Thyroid gland (tissue), 4 donors: ENCODE data around the gene KRTAP5-2. TPM values are rescaled to one million over a fixed set of nuclear protein-coding genes. Genes with fewer than 3 reads are reported as not detected.
A peak's percentile ranks its signal among the peaks of the same experiment; 100 is the strongest.

Experiments used
- DNase-seq, 2 donors: peaks; one replicate each; pipeline ENCODE4 v3.0.0-alpha.2; 2019
- H3K27ac ChIP-seq, 3 donors: fragments of 200-600 bp; sonication (generic); 1 replicate in 2 of 3; 2 replicates in 1 of 3; pipeline ENCODE4 v1.5.1; 2016 to 2019; ENCODE audit warnings: mild to moderate bottlenecking in 1 of 3, moderate library complexity in 1 of 3
- H3K27me3 ChIP-seq: fragments of 200-600 bp; sonication (generic); one replicate; pipeline ENCODE4 v1.5.1; 2019
- H3K36me3 ChIP-seq, 2 donors: fragments of 200-600 bp; sonication (generic); one replicate each; pipeline ENCODE4 v1.5.1; 2016 to 2019
- H3K4me1 ChIP-seq, 2 donors: fragments of 200-600 bp; sonication (generic); one replicate each; pipeline ENCODE4 v1.5.1; 2017 to 2019
- H3K4me3 ChIP-seq, 3 donors: fragments of 200-600 bp; sonication (generic); replicated peaks in 1 of 3; 1 replicate in 2 of 3; 2 replicates in 1 of 3; pipeline ENCODE4 v1.5.1; 2016; ENCODE audit warnings: mild to moderate bottlenecking in 1 of 3
- H3K9me3 ChIP-seq: fragments of 200-600 bp; sonication (generic); one replicate; pipeline ENCODE4 v1.5.1; 2017
- POLR2A ChIP-seq, 2 donors: fragments of 450-650 bp; IDR thresholded peaks; one replicate each; pipeline ENCODE4 v1.6.1; 2017; ENCODE audit warnings: antibody characterized with exemption in 2 of 2, mild to moderate bottlenecking in 2 of 2, moderate library complexity in 1 of 2
- WGBS, 2 donors: methylation state at CpG; one replicate each; pipeline ENCODE4 v1.1.5; 2017; 5-methylcytosine and 5-hydroxymethylcytosine counted together
- intact Hi-C: fragments of 100-400 bp; cut with DNase I; formaldehyde crosslinking; loops from one replicate; pipeline ENCODE4 v1.15.1; 2023
- total RNA-seq, 4 donors: library from RNA; depleted of rRNA; stranded (reverse); fragments of >200 nt; gene quantifications; one replicate each; pipeline ENCODE4 v1.2.3, GENCODE V29; 2016
- TF ChIP-seq, protein P1 (sequence below), 6 experiments: fragments of 200-600 bp in 3 of 6; fragments of 450-650 bp in 3 of 6; sonication (generic) in 3 of 6; IDR thresholded peaks; one replicate each; pipeline ENCODE4 v1.5.1; 2016 to 2019; ENCODE audit warnings: antibody characterized with exemption in 6 of 6, mild to moderate bottlenecking in 2 of 6, inconsistent platforms in 1 of 6, moderate library complexity in 1 of 6

Gene KRTAP5-2
- total RNA-seq, 4 donors from 2014 or later = not detected

DNA sequence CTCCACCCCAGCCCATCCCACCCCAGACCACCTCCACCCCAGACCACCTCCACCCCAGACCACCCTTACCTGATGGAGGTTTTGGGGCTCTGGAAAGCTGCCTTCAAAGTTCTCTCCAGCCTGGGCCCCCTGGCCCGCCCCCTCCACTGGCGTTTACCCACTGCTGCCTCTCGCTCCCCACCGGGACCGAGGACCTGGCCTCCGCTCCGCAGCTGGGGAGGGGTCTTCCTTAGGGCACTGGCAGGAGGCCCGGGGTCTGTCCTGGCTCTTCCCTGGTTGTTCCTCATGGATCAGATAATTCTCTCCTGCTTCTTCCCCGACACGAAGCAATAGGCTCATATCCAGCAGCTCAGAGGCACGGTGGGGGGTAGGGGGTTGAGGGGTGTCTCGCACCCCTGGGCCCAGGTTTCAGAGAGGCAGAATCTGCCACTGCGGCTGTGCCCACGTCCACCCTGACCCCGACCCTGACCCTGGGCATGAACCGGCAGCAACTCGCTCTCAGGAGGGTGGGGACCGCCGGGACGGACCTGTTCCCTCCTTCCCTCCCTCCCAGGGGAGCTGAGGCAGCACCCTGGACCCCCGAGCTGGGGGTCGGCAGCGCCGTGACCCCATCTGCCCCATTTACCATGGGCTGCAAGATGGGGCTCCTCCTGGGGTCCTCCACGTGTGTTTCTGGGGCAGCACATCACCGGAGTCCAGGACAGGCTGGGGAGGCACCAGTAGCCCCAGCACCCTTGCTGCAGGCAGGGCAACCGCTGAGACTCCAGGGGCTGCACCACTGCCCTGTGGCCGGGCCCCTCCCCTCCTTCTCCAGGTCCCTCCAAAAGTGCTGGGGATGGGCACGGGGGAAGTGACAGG lies 44.4 kb upstream of the KRTAP5-2 start:
- WGBS, 2 donors = 78 to 85% methylated on average over 15 to 21 of the region's 29 CpGs
- no peaks in the 10 kb centered on the region for H3K36me3 ChIP-seq
- DNase-seq = no peak
- no peak overlapping the region for H3K4me3 ChIP-seq
- no peaks in the 10 kb centered on the region for H3K27me3 ChIP-seq
- no peaks in the 10 kb centered on the region for H3K4me1 ChIP-seq
- TF ChIP-seq POLR2A (IDR thresholded peaks at IDR 0.05) = no peak
- TF ChIP-seq, protein P1, sequence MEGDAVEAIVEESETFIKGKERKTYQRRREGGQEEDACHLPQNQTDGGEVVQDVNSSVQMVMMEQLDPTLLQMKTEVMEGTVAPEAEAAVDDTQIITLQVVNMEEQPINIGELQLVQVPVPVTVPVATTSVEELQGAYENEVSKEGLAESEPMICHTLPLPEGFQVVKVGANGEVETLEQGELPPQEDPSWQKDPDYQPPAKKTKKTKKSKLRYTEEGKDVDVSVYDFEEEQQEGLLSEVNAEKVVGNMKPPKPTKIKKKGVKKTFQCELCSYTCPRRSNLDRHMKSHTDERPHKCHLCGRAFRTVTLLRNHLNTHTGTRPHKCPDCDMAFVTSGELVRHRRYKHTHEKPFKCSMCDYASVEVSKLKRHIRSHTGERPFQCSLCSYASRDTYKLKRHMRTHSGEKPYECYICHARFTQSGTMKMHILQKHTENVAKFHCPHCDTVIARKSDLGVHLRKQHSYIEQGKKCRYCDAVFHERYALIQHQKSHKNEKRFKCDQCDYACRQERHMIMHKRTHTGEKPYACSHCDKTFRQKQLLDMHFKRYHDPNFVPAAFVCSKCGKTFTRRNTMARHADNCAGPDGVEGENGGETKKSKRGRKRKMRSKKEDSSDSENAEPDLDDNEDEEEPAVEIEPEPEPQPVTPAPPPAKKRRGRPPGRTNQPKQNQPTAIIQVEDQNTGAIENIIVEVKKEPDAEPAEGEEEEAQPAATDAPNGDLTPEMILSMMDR (IDR thresholded peaks at IDR 0.05) = no peak
- intact Hi-C loops = no loop called here
- H3K27ac ChIP-seq = no peak overlapping the region
- H3K9me3 ChIP-seq = no peaks in the 10 kb centered on the region

DNA sequence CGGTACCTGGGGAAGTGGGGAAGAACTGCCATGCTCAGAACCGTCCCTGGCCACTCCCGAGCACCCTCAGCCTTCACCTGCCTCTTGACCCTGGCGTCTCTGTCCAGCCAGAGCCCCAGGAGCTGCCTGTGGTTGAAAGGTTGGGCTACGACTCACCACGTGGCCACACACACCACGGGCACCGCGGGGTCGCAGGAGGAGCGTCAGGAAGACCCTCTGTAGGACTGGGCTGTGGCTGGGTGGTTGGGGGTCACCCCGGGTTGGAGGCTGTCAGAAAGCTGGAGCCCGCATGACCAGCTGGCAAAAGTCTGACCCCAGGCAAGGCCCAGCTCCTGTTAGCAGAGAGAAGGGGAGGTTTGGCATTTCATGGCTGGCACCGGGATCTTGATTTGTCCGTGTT lies 43.0 kb upstream of the KRTAP5-2 start:
- intact Hi-C loops = no loop called here
- H3K4me3 ChIP-seq = no peak overlapping the region
- no peak for DNase-seq
- H3K36me3 ChIP-seq = no peaks in the 10 kb centered on the region
- WGBS, 2 donors = 88% methylated on average over 8 to 15 of the region's 15 CpGs
- no peaks in the 10 kb centered on the region for H3K4me1 ChIP-seq
- H3K27me3 ChIP-seq = no peaks in the 10 kb centered on the region
- no peak overlapping the region for H3K27ac ChIP-seq
- no peaks in the 10 kb centered on the region for H3K9me3 ChIP-seq
- TF ChIP-seq, protein P1 (IDR thresholded peaks at IDR 0.05) = no peak
- TF ChIP-seq POLR2A (IDR thresholded peaks at IDR 0.05) = no peak

DNA sequence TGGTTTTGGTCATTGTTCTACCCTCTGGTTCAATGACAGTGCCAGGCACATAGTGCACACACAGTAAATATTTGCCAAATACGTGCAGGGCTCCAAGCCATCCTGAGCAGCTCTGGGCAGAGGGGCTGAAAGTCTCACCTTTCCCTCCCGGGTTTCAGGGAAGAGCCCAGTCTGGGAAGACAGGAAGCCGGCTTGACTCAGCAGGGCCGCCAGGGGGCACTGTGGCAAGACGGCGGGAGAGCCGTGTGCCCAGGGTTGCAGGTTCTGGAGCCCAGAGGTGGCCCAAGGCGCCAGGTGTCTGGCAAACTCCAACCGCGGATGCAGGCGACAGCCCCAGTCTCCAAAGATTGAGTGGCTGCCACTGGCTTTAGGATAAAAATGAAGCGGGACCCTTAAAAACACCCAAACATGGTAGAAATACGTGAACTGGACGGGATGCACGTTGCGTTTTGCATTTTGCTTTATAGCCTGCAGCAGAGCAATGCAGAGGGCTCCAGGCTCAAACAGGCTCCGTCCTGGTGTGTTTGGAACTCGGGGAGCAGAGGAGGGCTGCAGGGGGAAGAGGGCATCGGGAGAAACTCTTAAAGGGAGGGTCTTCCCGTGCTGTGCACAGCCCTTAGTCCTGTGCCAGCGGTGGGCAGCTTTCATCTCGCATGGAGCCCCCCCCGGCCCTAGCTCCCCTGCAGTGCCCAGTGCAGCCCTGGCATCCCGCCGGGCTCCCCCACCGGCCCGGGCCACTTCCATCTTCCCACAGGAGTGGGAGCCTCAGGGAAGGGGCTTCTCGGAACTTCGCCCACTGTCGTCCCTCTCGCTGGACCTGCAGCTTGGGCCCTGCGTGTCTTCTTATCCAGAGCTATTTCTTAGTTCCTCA lies 42.2 kb upstream of the KRTAP5-2 start:
- intact Hi-C loops = no loop called here
- peak in 1 of 2 donors; percentile 31 for DNase-seq
- no peaks in the 10 kb centered on the region for H3K36me3 ChIP-seq
- no peak for TF ChIP-seq POLR2A (IDR thresholded peaks at IDR 0.05)
- TF ChIP-seq, protein P1 (IDR thresholded peaks at IDR 0.05) = peak; percentile 10 to 77 (median 36)
- H3K27ac ChIP-seq = no peak overlapping the region
- no peaks in the 10 kb centered on the region for H3K9me3 ChIP-seq
- H3K27me3 ChIP-seq = no peaks in the 10 kb centered on the region
- 60 to 66% methylated on average over 25 to 30 of the region's 32 CpGs for WGBS, 2 donors
- H3K4me1 ChIP-seq = no peaks in the 10 kb centered on the region
- no peak overlapping the region for H3K4me3 ChIP-seq

DNA sequence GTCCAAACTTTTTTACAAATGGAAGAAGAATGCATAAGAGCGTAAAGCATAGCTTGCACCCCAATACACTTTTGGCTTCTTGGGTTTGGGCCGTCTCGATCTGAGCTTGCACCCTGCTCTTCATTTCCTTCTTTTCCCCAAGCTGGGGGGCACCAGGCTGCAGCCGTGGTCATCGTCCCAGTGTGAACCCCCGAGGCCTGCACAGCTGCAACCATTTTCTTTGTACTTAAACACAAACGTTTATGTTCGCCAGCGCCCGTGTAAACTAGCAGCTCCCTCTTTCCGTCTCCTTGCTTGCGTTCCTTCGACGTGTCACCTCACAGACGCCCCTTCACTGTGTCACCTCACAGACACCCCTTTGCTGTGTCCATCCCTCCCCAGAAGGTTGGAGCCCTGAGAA lies 41.6 kb upstream of the KRTAP5-2 start:
- Histone ChIP-seq H3K9me3 (no peaks in the 10 kb centered on the region), H3K27ac (no peak overlapping the region), H3K4me1 (no peaks in the 10 kb centered on the region), H3K27me3 (no peaks in the 10 kb centered on the region), H3K36me3 (no peaks in the 10 kb centered on the region), H3K4me3 (no peak overlapping the region)
- intact Hi-C loops = no loop called here
- TF ChIP-seq POLR2A (IDR thresholded peaks at IDR 0.05) = no peak
- TF ChIP-seq, protein P1 (IDR thresholded peaks at IDR 0.05) = no peak
- no peak for DNase-seq
- 67 to 71% methylated on average over 15 of the region's 15 CpGs for WGBS, 2 donors
